ENCODE data around the gene NFYC.

Gene NFYC

GRCh38 chr1:40668769-40669525 is 22.6 kb upstream of the NFYC start:
- DNase-seq (ENCODE audit: low spot score), result peak; percentile 88
- TF ChIP-seq, protein P1, sequence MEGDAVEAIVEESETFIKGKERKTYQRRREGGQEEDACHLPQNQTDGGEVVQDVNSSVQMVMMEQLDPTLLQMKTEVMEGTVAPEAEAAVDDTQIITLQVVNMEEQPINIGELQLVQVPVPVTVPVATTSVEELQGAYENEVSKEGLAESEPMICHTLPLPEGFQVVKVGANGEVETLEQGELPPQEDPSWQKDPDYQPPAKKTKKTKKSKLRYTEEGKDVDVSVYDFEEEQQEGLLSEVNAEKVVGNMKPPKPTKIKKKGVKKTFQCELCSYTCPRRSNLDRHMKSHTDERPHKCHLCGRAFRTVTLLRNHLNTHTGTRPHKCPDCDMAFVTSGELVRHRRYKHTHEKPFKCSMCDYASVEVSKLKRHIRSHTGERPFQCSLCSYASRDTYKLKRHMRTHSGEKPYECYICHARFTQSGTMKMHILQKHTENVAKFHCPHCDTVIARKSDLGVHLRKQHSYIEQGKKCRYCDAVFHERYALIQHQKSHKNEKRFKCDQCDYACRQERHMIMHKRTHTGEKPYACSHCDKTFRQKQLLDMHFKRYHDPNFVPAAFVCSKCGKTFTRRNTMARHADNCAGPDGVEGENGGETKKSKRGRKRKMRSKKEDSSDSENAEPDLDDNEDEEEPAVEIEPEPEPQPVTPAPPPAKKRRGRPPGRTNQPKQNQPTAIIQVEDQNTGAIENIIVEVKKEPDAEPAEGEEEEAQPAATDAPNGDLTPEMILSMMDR (IDR thresholded peaks at IDR 0.05; ENCODE audit: extremely low read depth, missing control alignments), result peak; percentile 71

GRCh38 chr1:40673452-40673851 is 18.1 kb upstream of the NFYC start:
- no peak for DNase-seq (ENCODE audit: low spot score)
- TF ChIP-seq, protein P1 (IDR thresholded peaks at IDR 0.05; ENCODE audit: extremely low read depth, missing control alignments), result no peak

DNA sequence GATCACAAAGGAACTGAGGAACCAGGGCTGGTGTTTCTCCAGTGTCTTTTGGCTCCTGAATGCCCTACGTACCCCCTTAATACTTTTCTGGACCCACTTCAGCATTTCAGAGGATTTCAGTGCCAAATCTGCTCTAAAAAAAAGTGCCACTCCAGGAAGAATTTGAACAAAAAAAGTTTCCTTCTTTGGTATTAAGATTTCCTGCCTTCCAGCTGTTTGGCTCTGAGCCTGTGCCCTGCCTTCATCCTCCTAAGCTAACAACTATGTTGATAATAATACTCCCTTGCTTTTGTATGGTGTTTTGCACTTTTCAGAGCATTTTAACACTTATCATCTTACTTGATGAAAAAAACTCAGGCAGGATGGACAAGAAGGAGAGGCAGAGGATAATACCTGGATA is 15.0 kb upstream of the NFYC start:
- TF ChIP-seq, protein P1 (IDR thresholded peaks at IDR 0.05; ENCODE audit: extremely low read depth, missing control alignments), result no peak
- no peak for DNase-seq (ENCODE audit: low spot score)

DNA sequence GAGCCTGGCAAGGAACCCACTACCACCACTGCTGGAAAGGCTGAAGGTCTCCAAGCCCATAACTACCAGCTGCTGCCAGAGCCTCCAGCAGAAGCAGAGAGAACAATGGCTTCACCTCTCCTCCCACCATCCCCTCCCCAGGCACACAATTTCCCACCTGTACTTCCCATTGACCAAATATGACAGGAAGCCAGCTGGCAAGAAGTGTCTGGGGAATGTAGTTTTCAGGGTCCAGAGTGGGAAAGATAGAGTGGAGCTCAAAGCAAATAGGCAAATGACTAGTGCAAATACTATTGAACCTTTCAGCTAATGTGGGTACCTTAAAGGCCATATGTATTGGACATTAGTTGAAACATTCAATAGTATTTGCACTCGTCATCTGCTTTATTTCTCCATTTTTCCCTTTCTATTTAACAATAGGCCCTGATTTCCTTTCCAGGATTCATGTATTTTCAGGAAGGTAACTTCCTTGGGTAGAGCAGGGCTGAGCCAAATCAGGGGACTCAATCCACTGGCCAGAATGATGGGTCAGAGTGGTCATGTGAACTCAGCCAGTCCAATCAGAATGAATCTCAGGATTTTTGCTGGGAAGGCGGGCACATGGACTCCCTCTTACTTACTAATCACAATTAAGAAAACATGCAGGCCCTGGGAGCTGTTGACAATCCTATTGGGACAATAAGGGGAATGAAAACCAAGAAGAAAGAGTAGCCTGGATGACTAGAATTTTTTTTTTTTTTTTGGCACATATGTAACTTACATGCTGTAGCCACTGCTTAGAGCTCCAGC is 12.1 kb upstream of the NFYC start:
- TF ChIP-seq, protein P1 (IDR thresholded peaks at IDR 0.05; ENCODE audit: extremely low read depth, missing control alignments), result no peak

DNA sequence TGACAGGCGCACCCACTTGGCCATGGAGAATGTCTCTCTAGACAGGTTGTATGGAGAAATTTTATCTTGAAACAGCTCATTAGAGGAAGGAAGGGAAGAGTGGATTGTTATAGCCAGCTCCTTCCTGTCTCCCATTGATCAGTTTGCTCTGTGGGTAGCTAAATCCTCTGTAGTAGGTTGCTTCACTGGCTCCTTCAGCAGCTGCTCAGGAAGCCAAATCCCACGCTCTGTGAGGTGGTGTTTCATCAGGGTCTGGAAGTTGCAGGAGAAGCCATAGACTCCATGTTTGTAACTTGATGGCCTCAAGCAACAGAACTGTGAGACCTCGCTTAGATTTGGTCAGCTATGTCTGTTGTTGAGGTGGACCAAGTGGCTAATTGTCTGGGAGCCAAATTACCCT is 6.8 kb upstream of the NFYC start:
- TF ChIP-seq, protein P1 (IDR thresholded peaks at IDR 0.05; ENCODE audit: extremely low read depth, missing control alignments), result no peak
- DNase-seq (ENCODE audit: low spot score), result no peak

More for the DNA sequence above, 12.1 kb upstream of the NFYC start:
- no peak for DNase-seq (ENCODE audit: low spot score)

GRCh38 chr1:40687059-40687458 is 4.4 kb upstream of the NFYC start:
- TF ChIP-seq, protein P1 (IDR thresholded peaks at IDR 0.05; ENCODE audit: extremely low read depth, missing control alignments), result no peak
- no peak for DNase-seq (ENCODE audit: low spot score)

- DNase-seq (ENCODE audit: low spot score), result no peak
- TF ChIP-seq, protein P1 (IDR thresholded peaks at IDR 0.05; ENCODE audit: extremely low read depth, missing control alignments), result no peak
Measured at GRCh38 chr1:40687661-40688060, 3.8 kb upstream of the NFYC start.

Data from GM20000 (cell line).